HG03565 (cell line): ENCODE measurements around the gene MGAT5B.

Experiments used
- ATAC-seq: cut with Tn5 transposase; IDR thresholded peaks from one replicate; pipeline ENCODE4 v1.9.1; 2021; ENCODE audit warnings: mild to moderate bottlenecking, moderate library complexity; ENCODE audit not compliant: unreplicated experiment

The MGAT5B gene

GRCh38 chr17:76877437-76877836 is 9.2 kb downstream of the MGAT5B start:
- ATAC-seq: no peak

GRCh38 chr17:76878568-76878967 is 10.4 kb downstream of the MGAT5B start:
- no peak for ATAC-seq

- ATAC-seq: no peak
Observed at GRCh38 chr17:76879254-76879653, 11.1 kb downstream of the MGAT5B start.

- ATAC-seq: no peak
Observed at GRCh38 chr17:76879691-76880090, 11.5 kb downstream of the MGAT5B start.

GRCh38 chr17:76880268-76880667 is 12.1 kb downstream of the MGAT5B start:
- no peak for ATAC-seq

- no peak for ATAC-seq
Observed at GRCh38 chr17:76880971-76881370, 12.8 kb downstream of the MGAT5B start.

GRCh38 chr17:76881408-76881807 is 13.2 kb downstream of the MGAT5B start:
- ATAC-seq: no peak

GRCh38 chr17:76881966-76882365 is 13.8 kb downstream of the MGAT5B start:
- ATAC-seq: no peak

GRCh38 chr17:76883744-76884525 is 15.7 kb downstream of the MGAT5B start:
- ATAC-seq: no peak

GRCh38 chr17:76884995-76885893 is 17.0 kb downstream of the MGAT5B start:
- ATAC-seq: no peak

GRCh38 chr17:76885894-76886290 is 17.7 kb downstream of the MGAT5B start:
- ATAC-seq: no peak

- ATAC-seq: no peak
Observed at GRCh38 chr17:76886395-76886794, 18.2 kb downstream of the MGAT5B start.

GRCh38 chr17:76887802-76888201 is 19.6 kb downstream of the MGAT5B start:
- no peak for ATAC-seq

GRCh38 chr17:76888661-76889060 is 20.5 kb downstream of the MGAT5B start:
- no peak for ATAC-seq

GRCh38 chr17:76889323-76889722 is 21.1 kb downstream of the MGAT5B start:
- no peak for ATAC-seq

- no peak for ATAC-seq
Observed at GRCh38 chr17:76892329-76892728, 24.1 kb downstream of the MGAT5B start.

- ATAC-seq: no peak
Observed at GRCh38 chr17:76893623-76894334, 25.6 kb downstream of the MGAT5B start.

- no peak for ATAC-seq
Observed at GRCh38 chr17:76894842-76895241, 26.6 kb downstream of the MGAT5B start.

- ATAC-seq: no peak
Observed at GRCh38 chr17:76897023-76897422, 28.8 kb downstream of the MGAT5B start.

- no peak for ATAC-seq
Observed at GRCh38 chr17:76899414-76899813, 31.2 kb downstream of the MGAT5B start.

GRCh38 chr17:76900723-76901122 is 32.5 kb downstream of the MGAT5B start:
- no peak for ATAC-seq
